SK-N-SH (cell line): ENCODE measurements around the gene LGALS16. TPM values are rescaled to one million over a fixed set of nuclear protein-coding genes. Genes with fewer than 3 reads are reported as not detected.

Source experiments
- CTCF ChIA-PET: fragments of 300-600, 350-600 bp; formaldehyde crosslinking; extraction: SDS; loops from one replicate; lab custom pipeline; 2021; lab: Yijun Ruan, JAX
- POLR2A ChIA-PET: fragments of 350-600 bp; sonication (Branson Sonifier 250); formaldehyde crosslinking; extraction: SDS; loops from one replicate; lab custom pipeline; 2020; ENCODE audit warnings: antibody characterized with exemption, inconsistent platforms; lab: Yijun Ruan, JAX
- DNase-seq: peaks from one replicate; pipeline ENCODE4 v3.0.0; 2012
- H2AFZ ChIP-seq: fragments of 200-600 bp; sonication (generic); 2 replicates; pipeline ENCODE4 v1.8.1; 2016; ENCODE audit warnings: antibody characterized with exemption, mild to moderate bottlenecking, low read depth
- H3F3A ChIP-seq: fragments of 200-600 bp; sonication (generic); replicated peaks from 2 replicates; pipeline ENCODE3; 2016; ENCODE audit warnings: antibody characterized with exemption, mild to moderate bottlenecking; ENCODE audit not compliant: insufficient read depth
- H3K27ac ChIP-seq, 2 experiments: fragments of 200-500 bp in 1 of 2; fragments of 200-600 bp in 1 of 2; sonication (Bioruptor generic) in 1 of 2; sonication (generic), shearing (Covaris generic) in 1 of 2; 2 replicates each; pipeline versions ENCODE4 v1.5.1 to v1.6.1; 2014 to 2016; ENCODE audit warnings: low read depth in 2 of 2, inconsistent platforms in 1 of 2, low read length in 1 of 2, mild to moderate bottlenecking in 1 of 2, mixed read lengths in 1 of 2
- H3K27me3 ChIP-seq: fragments of 200-600 bp; sonication (generic), shearing (Covaris generic); 2 replicates; pipeline ENCODE4 v1.6.1; 2016; ENCODE audit warnings: mixed run types; ENCODE audit not compliant: insufficient read depth
- H3K36me3 ChIP-seq, 2 experiments: fragments of 200-500 bp in 1 of 2; fragments of 200-600 bp in 1 of 2; sonication (Bioruptor generic) in 1 of 2; sonication (generic) in 1 of 2; replicated peaks in 1 of 2; 2 replicates each; pipeline versions ENCODE3 to v1.5.1; 2014 to 2016; ENCODE audit warnings: low read length in 1 of 2, mild to moderate bottlenecking in 1 of 2; ENCODE audit not compliant: insufficient read depth in 2 of 2, control insufficient read depth in 1 of 2
- H3K4me1 ChIP-seq, 2 experiments: fragments of 200-500 bp in 1 of 2; fragments of 200-600 bp in 1 of 2; sonication (Bioruptor generic) in 1 of 2; sonication (generic), shearing (Covaris generic) in 1 of 2; 2 replicates each; pipeline versions ENCODE4 v1.5.1 to v1.6.1; 2014 to 2016; ENCODE audit warnings: low read depth in 1 of 2, low read length in 1 of 2, mixed run types in 1 of 2; ENCODE audit not compliant: insufficient read depth in 2 of 2, control insufficient read depth in 1 of 2
- H3K4me2 ChIP-seq: fragments of 200-600 bp; sonication (generic), shearing (Covaris generic); 2 replicates; pipeline ENCODE4 v1.6.1; 2017; ENCODE audit warnings: mixed run types
- H3K4me3 ChIP-seq, 2 experiments: fragments of 200-500 bp in 1 of 2; fragments of 200-600 bp in 1 of 2; sonication (Bioruptor generic) in 1 of 2; sonication (generic), shearing (Covaris generic) in 1 of 2; 2 replicates each; pipeline versions ENCODE4 v1.5.1 to v1.8.1; 2014 to 2016; ENCODE audit warnings: low read depth in 2 of 2, inconsistent platforms in 1 of 2, low read length in 1 of 2, mild to moderate bottlenecking in 1 of 2, mixed read lengths in 1 of 2, moderate library complexity in 1 of 2
- H3K79me2 ChIP-seq: fragments of 200-600 bp; sonication (generic); 2 replicates; pipeline ENCODE4 v1.8.1; 2017; ENCODE audit warnings: mild to moderate bottlenecking; ENCODE audit not compliant: insufficient read depth
- H3K9ac ChIP-seq: fragments of 200-600 bp; sonication (generic); 2 replicates; pipeline ENCODE4 v1.6.1; 2017; ENCODE audit warnings: mixed run types
- H3K9me2 ChIP-seq: fragments of 200-600 bp; sonication (generic); 2 replicates; pipeline ENCODE4 v1.6.1; 2017; ENCODE audit warnings: mixed run types
- H3K9me3 ChIP-seq: fragments of 200-600 bp; sonication (generic); 2 replicates; pipeline ENCODE4 v1.6.1; 2017; ENCODE audit warnings: mixed run types, mild to moderate bottlenecking, moderate library complexity
- H4K20me1 ChIP-seq: fragments of 200-600 bp; sonication (generic); 2 replicates; pipeline ENCODE4 v1.6.1; 2017; ENCODE audit warnings: mild to moderate bottlenecking, mixed run types; ENCODE audit not compliant: insufficient read depth
- EP300 ChIP-seq, 2 experiments: IDR thresholded peaks; 2 replicates each; pipeline versions ENCODE4 v1.4.0 to v1.6.1; 2012; ENCODE audit warnings: borderline replicate concordance in 1 of 2, low read depth in 1 of 2, low read length in 1 of 2
- EZH2phosphoT487 ChIP-seq: fragments of 200-600 bp; sonication (generic); IDR thresholded peaks from 2 replicates; pipeline ENCODE4 v1.6.1; 2017; ENCODE audit warnings: low read depth, mixed run types, mild to moderate bottlenecking, antibody characterized with exemption, moderate library complexity, borderline replicate concordance
- FOSL2 ChIP-seq: IDR thresholded peaks from 2 replicates; pipeline ENCODE4 v1.4.0; 2012; ENCODE audit warnings: low read depth, mild to moderate bottlenecking, moderate library complexity, borderline replicate concordance
- FOXM1 ChIP-seq: IDR thresholded peaks from 2 replicates; pipeline ENCODE4 v1.4.0; 2012; ENCODE audit warnings: low read depth, mild to moderate bottlenecking
- GATA2 ChIP-seq: sonication (generic); formaldehyde crosslinking; IDR thresholded peaks from 2 replicates; pipeline ENCODE4 v1.5.0; 2020; ENCODE audit warnings: mild to moderate bottlenecking, missing genetic modification reagents
- IRF3 ChIP-seq: fragments of 150-350 bp; IDR thresholded peaks from 2 replicates; pipeline ENCODE4 v1.6.1; 2016; ENCODE audit warnings: mild to moderate bottlenecking, low read depth, low read length
- JUND ChIP-seq: IDR thresholded peaks from 2 replicates; pipeline ENCODE4 v1.4.0; 2012
- PBX3 ChIP-seq: IDR thresholded peaks from 2 replicates; pipeline ENCODE4; 2012
- RAD21 ChIP-seq: IDR thresholded peaks from 2 replicates; pipeline ENCODE4 v1.6.1; 2012; ENCODE audit warnings: mild to moderate bottlenecking, low read length
- REST ChIP-seq: IDR thresholded peaks from 2 replicates; pipeline ENCODE4 v1.6.1; 2012; ENCODE audit warnings: mild to moderate bottlenecking, low read depth, low read length, moderate library complexity
- RXRA ChIP-seq: IDR thresholded peaks from 2 replicates; pipeline ENCODE4 v1.4.0; 2012; ENCODE audit warnings: low read depth, mild to moderate bottlenecking, borderline replicate concordance
- SMC3 ChIP-seq: IDR thresholded peaks from 2 replicates; pipeline ENCODE4 v1.6.1; 2012; ENCODE audit warnings: low read depth, low read length, improper control_type of control experiment
- TAF1 ChIP-seq: IDR thresholded peaks from 2 replicates; pipeline ENCODE4 v1.6.1; 2012; ENCODE audit warnings: low read depth, mild to moderate bottlenecking, low read length, moderate library complexity, borderline replicate concordance
- TCF12 ChIP-seq: IDR thresholded peaks from 2 replicates; pipeline ENCODE4 v1.4.0; 2012
- TEAD4 ChIP-seq: IDR thresholded peaks from 2 replicates; pipeline ENCODE4 v1.4.0; 2012; ENCODE audit warnings: mild to moderate bottlenecking, borderline replicate concordance; ENCODE audit not compliant: insufficient read depth
- USF2 ChIP-seq: fragments of 150-350 bp; IDR thresholded peaks from 2 replicates; pipeline ENCODE4 v1.6.1; 2017; ENCODE audit warnings: antibody characterized with exemption, low read length, low read depth, borderline replicate concordance
- YY1 ChIP-seq: IDR thresholded peaks from 2 replicates; pipeline ENCODE4 v1.4.0; 2012; ENCODE audit warnings: low read depth, mild to moderate bottlenecking
- ZBTB33 ChIP-seq: IDR thresholded peaks from 2 replicates; pipeline ENCODE4 v1.4.0; 2012; ENCODE audit warnings: low read depth, borderline replicate concordance
- WGBS: methylation state at CpG from one replicate; pipeline ENCODE4 v1.1.6; 2017; ENCODE audit warnings: low lambda C conversion rate; 5-methylcytosine and 5-hydroxymethylcytosine counted together
- polyA plus RNA-seq, 3 experiments: library from polyadenylated mRNA; depleted of rRNA; stranded (reverse); fragments of >200 nt; gene quantifications; 2 replicates each; pipeline ENCODE4 v1.2.3, GENCODE V29; 2012

The LGALS16 gene
- polyA plus RNA-seq, 1 of the 3 experiments (the other 2 are of a cell fraction), result not detected

- Histone ChIP-seq H3K79me2 (no peaks in the 10 kb centered on the region), H3K4me3 (no peak overlapping the region), H2AFZ (no peak overlapping the region), H3K9me3 (no peaks in the 10 kb centered on the region), H3F3A (no peaks in the 10 kb centered on the region), H3K9ac (no peak overlapping the region), H4K20me1 (no peaks in the 10 kb centered on the region), H3K27ac (no peak overlapping the region), H3K4me1 (no peaks in the 10 kb centered on the region), H3K9me2 (no peaks in the 10 kb centered on the region), H3K27me3 (no peaks in the 10 kb centered on the region; the same call in 1 of the 2 replicates), H3K4me2 (no peak overlapping the region), H3K36me3 (no peaks in the 10 kb centered on the region)
- no peak for TF ChIP-seq ZBTB33
- TF ChIP-seq GATA2 (CRISPR knock-in tag), result no peak
- TF ChIP-seq TCF12, result no peak
- no peak for TF ChIP-seq RXRA
- TF ChIP-seq IRF3, result no peak
- ChIA-PET CTCF (no interaction called here), POLR2A (no interaction called here)
- DNase-seq, result no peak
- WGBS, result 3% methylated on average over 2 of the region's 2 CpGs
Measured at GRCh38 chr19:39695759-39696158, 40.0 kb downstream of the LGALS16 start.

- Histone ChIP-seq H3F3A (no peaks in the 10 kb centered on the region), H3K79me2 (no peaks in the 10 kb centered on the region), H3K4me2 (no peak overlapping the region), H3K9me3 (no peaks in the 10 kb centered on the region), H3K9me2 (no peaks in the 10 kb centered on the region), H4K20me1 (no peaks in the 10 kb centered on the region), H3K36me3 (no peaks in the 10 kb centered on the region), H3K4me3 (no peak overlapping the region), H3K4me1 (no peaks in the 10 kb centered on the region), H3K27ac (no peak overlapping the region), H2AFZ (no peak overlapping the region), H3K27me3 (no peaks in the 10 kb centered on the region; the same call in 1 of the 2 replicates), H3K9ac (no peak overlapping the region)
- no peak for DNase-seq
- ChIA-PET POLR2A (no interaction called here), CTCF (no interaction called here)
- WGBS, result 0% methylated on average over 2 of the region's 2 CpGs
- TF ChIP-seq RAD21 (no peak), TEAD4 (no peak), SMC3 (no peak), TAF1 (no peak), USF2 (no peak), FOSL2 (no peak), PBX3 (no peak), YY1 (no peak), EZH2phosphoT487 (no peak), JUND (no peak), EP300 (IDR thresholded peaks at IDR 0.05; ENCODE audit: borderline replicate concordance in 1 of 2, low read depth in 1 of 2, low read length in 1 of 2) (no peak), FOXM1 (no peak), REST (no peak), IRF3 (no peak), RXRA (no peak)
Measured at GRCh38 chr19:39696387-39696786, 40.7 kb downstream of the LGALS16 start.
